Measurements from ENCODE around the gene IFNL1. TPM values are rescaled to one million over a fixed set of nuclear protein-coding genes. Genes with fewer than 3 reads are reported as not detected.

Gene IFNL1
- total RNA-seq, 4 donors from 2014 or later, result not detected

DNA sequence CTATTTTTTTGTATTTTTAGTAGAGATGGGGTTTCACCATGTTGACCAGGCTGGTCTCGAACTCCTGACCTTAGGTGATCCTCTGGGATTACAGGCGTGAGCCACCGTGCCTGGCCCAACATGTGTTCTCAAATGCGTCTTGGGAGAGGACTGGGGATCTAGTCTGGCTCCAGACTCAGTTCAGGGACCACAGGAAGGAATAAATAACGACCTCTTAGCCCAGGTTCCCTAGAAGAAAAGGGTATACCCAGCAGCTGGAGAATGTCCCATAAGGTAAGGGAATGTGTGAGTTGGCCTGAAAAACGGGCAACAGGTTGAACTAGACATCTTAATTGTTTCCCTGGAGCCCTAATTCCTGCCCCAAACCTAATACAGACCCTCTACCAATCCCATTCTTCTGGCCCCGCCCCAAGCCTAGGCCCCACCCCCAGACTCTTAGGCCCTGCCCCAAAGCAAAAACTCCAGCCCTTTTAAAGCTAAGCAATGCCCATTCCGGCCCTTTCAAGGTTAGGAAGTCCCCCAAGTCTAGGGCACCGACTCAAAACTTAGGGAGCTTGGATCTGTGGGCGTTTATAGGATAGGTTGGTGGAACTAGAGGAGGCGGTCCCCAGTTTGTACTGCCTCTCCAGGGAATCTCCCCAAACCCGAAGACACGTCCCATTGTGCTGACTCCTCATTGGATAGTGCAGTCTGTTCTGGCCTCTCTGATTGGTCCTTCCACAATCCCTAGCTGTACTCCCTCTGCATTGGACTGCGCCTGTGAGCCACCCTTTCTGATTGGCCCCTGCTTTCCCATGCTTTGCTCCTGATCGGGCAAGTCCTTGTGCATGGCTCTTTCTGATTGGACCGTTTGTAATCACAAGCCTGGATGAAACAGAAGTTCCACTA is 29.8 kb downstream of the IFNL1 start:
- TF ChIP-seq, protein P1, sequence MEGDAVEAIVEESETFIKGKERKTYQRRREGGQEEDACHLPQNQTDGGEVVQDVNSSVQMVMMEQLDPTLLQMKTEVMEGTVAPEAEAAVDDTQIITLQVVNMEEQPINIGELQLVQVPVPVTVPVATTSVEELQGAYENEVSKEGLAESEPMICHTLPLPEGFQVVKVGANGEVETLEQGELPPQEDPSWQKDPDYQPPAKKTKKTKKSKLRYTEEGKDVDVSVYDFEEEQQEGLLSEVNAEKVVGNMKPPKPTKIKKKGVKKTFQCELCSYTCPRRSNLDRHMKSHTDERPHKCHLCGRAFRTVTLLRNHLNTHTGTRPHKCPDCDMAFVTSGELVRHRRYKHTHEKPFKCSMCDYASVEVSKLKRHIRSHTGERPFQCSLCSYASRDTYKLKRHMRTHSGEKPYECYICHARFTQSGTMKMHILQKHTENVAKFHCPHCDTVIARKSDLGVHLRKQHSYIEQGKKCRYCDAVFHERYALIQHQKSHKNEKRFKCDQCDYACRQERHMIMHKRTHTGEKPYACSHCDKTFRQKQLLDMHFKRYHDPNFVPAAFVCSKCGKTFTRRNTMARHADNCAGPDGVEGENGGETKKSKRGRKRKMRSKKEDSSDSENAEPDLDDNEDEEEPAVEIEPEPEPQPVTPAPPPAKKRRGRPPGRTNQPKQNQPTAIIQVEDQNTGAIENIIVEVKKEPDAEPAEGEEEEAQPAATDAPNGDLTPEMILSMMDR (IDR thresholded peaks at IDR 0.05), result no peak
- no peak for TF ChIP-seq EP300 (IDR thresholded peaks at IDR 0.05; ENCODE audit: low read depth)
- no peak for TF ChIP-seq POLR2AphosphoS5 (IDR thresholded peaks at IDR 0.05)
- TF ChIP-seq POLR2A (IDR thresholded peaks at IDR 0.05), result no peak
- in situ Hi-C loops (cut with MboI; ENCODE audit: low pct_ligation_motif_present in 1 of 4, low pct_unique_long_range_greater_than_20kb in 1 of 4, low sequenced_read_pairs in 3 of 4) (loop anchor here in 3 of 4 donors (5.0 to 25.0 kb wide), 5 partner anchors 131 to 214 kb away; partner anchors contain the start of genes EID2 (in 2 of the 3), EID2B (in 2 of the 3) and NCCRP1 (in 1 of the 3)), intact Hi-C loops (cut with DNase I; ENCODE audit: low total_unique reads) (loop anchor here (5.0 kb wide), 1 partner anchor 204 kb away; no protein-coding TSS in a partner anchor)

DNA sequence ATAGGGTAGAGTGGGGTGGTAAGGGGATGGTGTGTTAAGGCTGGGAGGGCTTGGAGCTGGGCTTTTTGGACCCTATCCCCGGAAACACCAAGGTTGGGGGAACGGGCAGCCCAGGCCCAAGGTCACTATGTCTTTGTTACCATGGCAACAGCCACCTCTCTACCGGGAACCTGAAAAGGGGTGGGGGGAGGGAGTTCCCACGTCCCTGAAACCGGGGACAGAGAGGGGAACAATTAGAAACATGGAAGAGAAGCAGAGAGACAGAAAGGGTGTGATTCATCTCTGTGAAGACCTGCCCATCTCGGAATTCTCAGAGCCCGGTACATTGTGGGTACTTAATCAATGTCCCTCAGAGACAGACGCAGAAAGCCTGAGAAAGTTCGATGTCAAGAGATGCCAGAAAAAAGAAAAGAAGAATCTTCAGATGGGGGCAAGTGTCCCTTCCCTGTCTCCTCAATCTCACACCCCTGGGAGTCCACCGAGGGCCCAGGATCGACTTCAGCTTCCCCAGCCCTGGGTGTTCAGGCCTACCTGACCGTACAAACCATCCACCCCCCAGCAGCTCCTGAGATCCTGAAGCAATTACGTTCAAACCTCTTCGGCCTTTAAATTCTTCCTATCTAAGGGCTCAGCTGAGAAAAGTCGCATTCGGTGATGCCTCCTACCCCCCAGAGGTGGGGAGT is 31.3 kb downstream of the IFNL1 start:
- no peak for TF ChIP-seq EP300 (IDR thresholded peaks at IDR 0.05; ENCODE audit: low read depth)
- no peak for TF ChIP-seq POLR2AphosphoS5 (IDR thresholded peaks at IDR 0.05)
- TF ChIP-seq POLR2A (IDR thresholded peaks at IDR 0.05), result no peak
- TF ChIP-seq, protein P1 (IDR thresholded peaks at IDR 0.05), result no peak
- Histone ChIP-seq H3K36me3 (no peaks in the 10 kb centered on the region), H3K27me3 (no peaks in the 10 kb centered on the region), H3K4me3 (no peak overlapping the region), H3K27ac (no peak overlapping the region), H3K9me3 (no peaks in the 10 kb centered on the region), H3K4me1 (peaks cover 0 to 5% (median 0%) of the 10 kb centered on the region in 4 donors)
- intact Hi-C loops (cut with DNase I; ENCODE audit: low total_unique reads), result loop anchor here (5.0 kb wide), 1 partner anchor 205 kb away; no protein-coding TSS in a partner anchor
- WGBS, 2 donors (ENCODE audit: low coverage in 1 of 2), result 61 to 68% methylated on average over 10 to 16 of the region's 16 CpGs
- no peak for DNase-seq
- in situ Hi-C loops (cut with MboI; ENCODE audit: low pct_ligation_motif_present in 1 of 4, low pct_unique_long_range_greater_than_20kb in 1 of 4, low sequenced_read_pairs in 3 of 4), result loop anchor here in 3 of 4 donors (5.0 to 25.0 kb wide), 5 partner anchors 133 to 215 kb away; partner anchors contain the start of genes EID2 (in 2 of the 3), EID2B (in 2 of the 3) and NCCRP1 (in 1 of the 3)

More for the DNA sequence above, 29.8 kb downstream of the IFNL1 start:
- Histone ChIP-seq H3K9me3 (no peaks in the 10 kb centered on the region), H3K4me1 (peaks cover 0 to 5% (median 0%) of the 10 kb centered on the region in 4 donors), H3K27ac (no peak overlapping the region), H3K4me3 (no peak overlapping the region), H3K27me3 (no peaks in the 10 kb centered on the region), H3K36me3 (no peaks in the 10 kb centered on the region)
- 70% methylated on average over 15 of the region's 16 CpGs; no CpG with 5 or more reads in 1 of the 2 donors for WGBS, 2 donors (ENCODE audit: low coverage in 1 of 2)
- no peak for DNase-seq

DNA sequence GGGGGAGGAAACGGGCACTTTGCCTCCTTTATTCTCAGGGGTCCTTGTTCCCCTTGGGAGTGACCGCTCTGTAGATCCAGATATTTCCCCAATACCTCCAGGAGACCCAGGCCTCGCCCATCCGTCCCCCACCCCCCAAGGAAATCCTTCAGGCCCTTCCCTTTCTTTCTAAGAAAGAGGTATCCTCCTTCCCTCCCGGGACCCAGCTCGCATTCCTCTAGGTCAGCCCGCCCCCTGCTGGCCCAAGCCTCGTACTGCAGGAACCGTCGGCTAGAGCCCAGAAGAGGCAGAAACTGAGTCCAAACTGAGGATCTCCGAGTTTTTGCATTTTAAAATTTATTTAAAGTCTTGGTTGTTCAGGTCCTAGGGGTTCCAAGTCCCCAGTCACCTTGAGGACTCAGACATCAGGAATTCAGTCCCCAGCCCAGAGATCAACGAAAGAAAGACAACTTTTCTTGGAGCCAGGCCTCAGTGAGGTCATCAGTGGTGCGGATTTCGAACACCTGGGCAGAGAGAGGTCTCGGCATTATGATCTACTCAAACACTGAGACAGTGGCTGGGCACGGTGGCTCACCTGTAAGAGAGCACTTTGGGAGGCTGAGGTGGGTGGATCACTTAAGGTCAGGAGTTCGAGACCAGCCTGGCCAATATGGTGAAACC is 32.0 kb downstream of the IFNL1 start:
- no peaks in the 10 kb centered on the region for H3K9me3 ChIP-seq

More for the DNA sequence above, 32.0 kb downstream of the IFNL1 start:
- no peak overlapping the region for H3K27ac ChIP-seq
- peak; percentile 87 for DNase-seq
- H3K36me3 ChIP-seq, result no peaks in the 10 kb centered on the region
- H3K4me1 ChIP-seq, result peaks cover 0 to 5% (median 0%) of the 10 kb centered on the region in 4 donors
- WGBS, 2 donors (ENCODE audit: low coverage in 1 of 2), result 0 to 29% methylated on average over 6 to 17 of the region's 17 CpGs
- no peak overlapping the region for H3K4me3 ChIP-seq
- in situ Hi-C loops (cut with MboI; ENCODE audit: low pct_ligation_motif_present in 1 of 4, low pct_unique_long_range_greater_than_20kb in 1 of 4, low sequenced_read_pairs in 3 of 4), result loop anchor here in 3 of 4 donors (5.0 to 25.0 kb wide), 5 partner anchors 133 to 216 kb away; partner anchors contain the start of genes EID2 (in 2 of the 3), EID2B (in 2 of the 3) and NCCRP1 (in 1 of the 3)
- TF ChIP-seq, protein P1 (IDR thresholded peaks at IDR 0.05), result peak; percentile 94 to 98 (median 96)
- TF ChIP-seq POLR2AphosphoS5 (IDR thresholded peaks at IDR 0.05) (no peak), EP300 (IDR thresholded peaks at IDR 0.05; ENCODE audit: low read depth) (no peak)
- intact Hi-C loops (cut with DNase I; ENCODE audit: low total_unique reads), result loop anchor here (5.0 kb wide), 1 partner anchor 206 kb away; no protein-coding TSS in a partner anchor
- H3K27me3 ChIP-seq, result no peaks in the 10 kb centered on the region

All from transverse colon (tissue), 4 donors.